ENCODE results near the gene CRTAP.
"Not testable (repeated sequence)": the region's sequence is repeated elsewhere in the genome, so short reads cannot be mapped to it uniquely, and the experiment has no call there.

- not testable (repeated sequence) for TF ChIP-seq CTCF (conservative IDR thresholded peaks at IDR 0.05; ENCODE audit: low read depth, low read length); EZH2 (IDR thresholded peaks at IDR 0.05; ENCODE audit: low read length, unreplicated experiment); EZH2phosphoT487 (IDR thresholded peaks at IDR 0.05; ENCODE audit: borderline replicate concordance, low read length)
These were observed 67.8 kb downstream of the CRTAP start for GRCh38 chr3:33181641-33182040.
